Muscle layer of duodenum (tissue), 2 donors: Measurements from ENCODE around the gene ESYT2.

Experiments used
- H3K27ac ChIP-seq: one replicate; pipeline ENCODE4 v1.7.0; 2013; ENCODE audit warnings: mild to moderate bottlenecking, low read length
- H3K27me3 ChIP-seq: one replicate; pipeline ENCODE4 v1.7.0; 2013; ENCODE audit warnings: low read depth, mild to moderate bottlenecking, control low read depth, low read length
- H3K36me3 ChIP-seq, 2 donors: one replicate each; pipeline ENCODE4 v1.7.0; 2013; ENCODE audit warnings: low read length in 2 of 2, control low read depth in 1 of 2, mild to moderate bottlenecking in 1 of 2; ENCODE audit not compliant: insufficient read depth in 2 of 2, control insufficient read depth in 1 of 2
- H3K4me1 ChIP-seq, 2 donors: one replicate each; pipeline ENCODE4 v1.7.0; 2013; ENCODE audit warnings: low read length in 2 of 2, mild to moderate bottlenecking in 2 of 2, control low read depth in 1 of 2, moderate library complexity in 1 of 2; ENCODE audit not compliant: insufficient read depth in 2 of 2, control insufficient read depth in 1 of 2
- H3K4me3 ChIP-seq, 2 donors: one replicate each; pipeline ENCODE4 v1.7.0; 2013; ENCODE audit warnings: low read length in 2 of 2, low read depth in 1 of 2, mild to moderate bottlenecking in 1 of 2
- H3K9me3 ChIP-seq, 2 donors: one replicate each; pipeline ENCODE4 v1.7.0; 2013; ENCODE audit warnings: low read length in 2 of 2, control low read depth in 1 of 2, mild to moderate bottlenecking in 1 of 2; ENCODE audit not compliant: control insufficient read depth in 1 of 2
- donor health status: healthy.

ESYT2 gene

DNA sequence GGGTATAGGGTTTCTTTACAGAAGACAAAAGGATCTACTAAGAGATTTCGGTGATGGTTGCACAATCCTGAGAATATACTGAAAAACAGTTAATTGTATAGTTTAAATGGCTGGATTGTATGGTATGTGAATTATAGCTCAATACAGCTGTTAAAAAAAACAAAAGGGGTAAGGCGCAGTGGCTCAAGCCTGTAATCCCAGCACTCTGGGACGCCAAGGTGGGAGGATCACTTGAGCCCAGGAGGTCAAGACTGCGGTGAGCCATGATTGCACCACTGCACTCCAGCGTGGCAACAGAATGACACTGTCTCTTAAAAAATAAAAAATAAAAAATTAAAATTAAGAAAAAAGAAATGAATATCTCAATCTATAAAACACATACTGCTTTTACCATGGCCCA is 18.5 kb downstream of the ESYT2 start:
- H3K27ac ChIP-seq, result peak overlapping the region; percentile 43
- H3K4me1 ChIP-seq, result peaks cover 15 to 22% of the 10 kb centered on the region in 2 donors
- peaks cover 7 to 8% of the 10 kb centered on the region in 2 donors for H3K36me3 ChIP-seq
- no peak overlapping the region for H3K4me3 ChIP-seq
- H3K27me3 ChIP-seq, result no peaks in the 10 kb centered on the region
- no peaks in the 10 kb centered on the region for H3K9me3 ChIP-seq

DNA sequence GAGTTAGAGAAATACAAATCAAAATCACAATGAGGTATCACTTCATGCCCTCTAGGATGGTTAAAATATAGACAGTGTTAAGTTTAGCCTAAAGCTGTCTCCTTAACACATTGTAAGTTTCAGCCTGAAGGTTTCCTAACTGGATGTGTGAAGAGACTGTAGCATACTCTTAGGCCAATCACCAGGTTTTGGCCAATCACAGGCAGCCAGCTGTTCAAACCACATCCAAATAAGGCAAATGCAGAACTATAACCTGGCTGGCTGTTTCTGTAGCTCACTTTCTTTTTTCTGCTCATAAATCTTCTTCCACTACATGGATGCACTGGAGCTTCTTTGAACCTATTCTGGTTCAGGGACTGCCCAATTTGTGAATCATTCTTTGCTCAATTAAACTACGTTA is 19.7 kb downstream of the ESYT2 start:
- Histone ChIP-seq H3K27ac (no peak overlapping the region), H3K4me1 (peaks cover 9 to 10% of the 10 kb centered on the region in 2 donors), H3K27me3 (no peaks in the 10 kb centered on the region), H3K36me3 (peaks cover 7 to 8% of the 10 kb centered on the region in 2 donors), H3K4me3 (no peak overlapping the region), H3K9me3 (no peaks in the 10 kb centered on the region)

DNA sequence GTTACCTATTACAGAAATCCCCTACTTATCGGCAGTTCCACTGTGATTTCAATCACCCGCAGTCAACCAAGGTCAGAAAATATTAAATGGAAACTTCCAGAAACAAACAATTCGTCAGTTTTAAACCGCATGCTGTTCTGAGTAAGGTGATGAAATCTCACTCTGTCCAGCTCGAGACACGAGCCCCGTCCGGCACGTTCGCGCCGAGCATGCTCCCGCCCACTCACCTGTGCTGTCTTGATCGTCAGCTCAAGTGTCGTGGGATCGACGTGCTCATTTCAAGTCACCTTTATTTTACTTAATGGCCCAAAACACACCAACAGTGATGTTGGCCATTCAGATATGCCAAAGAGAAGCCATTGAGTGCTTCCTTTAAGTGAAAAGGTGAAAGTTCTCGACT is 21.2 kb downstream of the ESYT2 start:
- no peaks in the 10 kb centered on the region for H3K9me3 ChIP-seq
- peaks cover 7 to 9% of the 10 kb centered on the region in 2 donors for H3K4me1 ChIP-seq
- H3K27ac ChIP-seq, result no peak overlapping the region
- H3K36me3 ChIP-seq, result peaks cover 7 to 8% of the 10 kb centered on the region in 2 donors
- H3K27me3 ChIP-seq, result no peaks in the 10 kb centered on the region
- no peak overlapping the region for H3K4me3 ChIP-seq

DNA sequence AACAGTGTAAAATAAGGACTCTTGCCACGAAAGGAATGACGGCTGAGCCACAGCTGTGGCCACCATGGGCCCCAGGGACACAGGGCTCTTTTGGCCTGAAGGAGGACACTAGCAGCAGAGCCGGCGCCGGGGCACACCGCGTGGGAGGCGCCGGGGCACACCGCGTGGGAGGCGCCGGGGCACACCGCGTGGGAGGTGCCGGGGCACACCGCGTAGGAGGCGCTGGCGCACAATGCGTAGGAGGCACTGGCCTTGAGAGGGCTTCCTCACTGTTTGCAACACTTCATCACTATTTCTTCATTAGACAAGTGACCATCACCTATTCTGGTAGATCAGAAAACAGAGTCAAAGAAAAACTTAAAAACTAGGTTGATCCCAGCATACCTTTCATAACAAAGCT is 23.4 kb downstream of the ESYT2 start:
- Histone ChIP-seq H3K9me3 (no peaks in the 10 kb centered on the region), H3K36me3 (peaks cover 7 to 8% of the 10 kb centered on the region in 2 donors), H3K27me3 (no peaks in the 10 kb centered on the region), H3K4me1 (peaks cover 0 to 14% of the 10 kb centered on the region in 2 donors), H3K27ac (no peak overlapping the region), H3K4me3 (no peak overlapping the region)

DNA sequence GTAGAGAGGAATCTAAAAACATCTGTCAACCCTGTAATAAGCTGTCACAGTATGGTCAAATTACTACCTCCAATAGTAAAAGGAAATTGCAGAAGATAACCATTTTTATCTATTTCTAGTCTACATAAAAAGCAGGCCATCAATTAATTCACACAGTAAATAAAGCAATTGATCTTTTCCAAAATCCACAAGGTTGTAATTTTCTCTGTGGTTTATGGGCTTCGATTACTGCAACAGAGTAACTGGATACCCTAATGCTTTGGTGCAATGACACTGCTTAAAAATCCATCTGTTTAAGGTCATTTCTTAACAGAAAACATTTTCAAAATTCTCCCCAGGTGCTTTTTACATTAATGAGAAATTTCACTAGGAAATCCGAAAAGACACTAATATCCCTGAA is 23.9 kb downstream of the ESYT2 start:
- Histone ChIP-seq H3K27me3 (no peaks in the 10 kb centered on the region), H3K9me3 (no peaks in the 10 kb centered on the region), H3K4me3 (no peak overlapping the region), H3K36me3 (peaks cover 7 to 8% of the 10 kb centered on the region in 2 donors), H3K27ac (no peak overlapping the region), H3K4me1 (peaks cover 0 to 14% of the 10 kb centered on the region in 2 donors)

DNA sequence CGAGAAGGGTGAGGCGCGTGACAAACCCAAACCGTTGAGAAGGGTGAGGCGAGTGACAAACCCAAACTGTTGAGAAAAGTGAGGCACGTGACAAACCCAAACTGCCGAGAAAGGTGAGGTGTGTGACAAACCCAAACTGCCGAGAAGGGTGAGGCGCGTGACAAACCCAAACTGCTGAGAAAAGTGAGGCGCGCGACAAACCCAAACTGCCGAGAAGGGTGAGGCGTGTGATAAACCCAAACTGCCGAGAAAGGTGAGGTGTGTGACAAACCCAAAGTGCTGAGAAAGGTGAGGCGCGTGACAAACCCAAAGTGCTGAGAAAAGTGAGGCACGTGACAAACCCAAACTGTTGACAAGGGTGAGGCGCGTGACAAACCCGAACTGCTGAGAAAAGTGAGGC is 25.0 kb downstream of the ESYT2 start:
- Histone ChIP-seq H3K9me3 (no peaks in the 10 kb centered on the region), H3K27me3 (no peaks in the 10 kb centered on the region), H3K4me1 (peaks cover 0 to 14% of the 10 kb centered on the region in 2 donors), H3K4me3 (no peak overlapping the region), H3K36me3 (peaks cover 7 to 8% of the 10 kb centered on the region in 2 donors), H3K27ac (no peak overlapping the region)

DNA sequence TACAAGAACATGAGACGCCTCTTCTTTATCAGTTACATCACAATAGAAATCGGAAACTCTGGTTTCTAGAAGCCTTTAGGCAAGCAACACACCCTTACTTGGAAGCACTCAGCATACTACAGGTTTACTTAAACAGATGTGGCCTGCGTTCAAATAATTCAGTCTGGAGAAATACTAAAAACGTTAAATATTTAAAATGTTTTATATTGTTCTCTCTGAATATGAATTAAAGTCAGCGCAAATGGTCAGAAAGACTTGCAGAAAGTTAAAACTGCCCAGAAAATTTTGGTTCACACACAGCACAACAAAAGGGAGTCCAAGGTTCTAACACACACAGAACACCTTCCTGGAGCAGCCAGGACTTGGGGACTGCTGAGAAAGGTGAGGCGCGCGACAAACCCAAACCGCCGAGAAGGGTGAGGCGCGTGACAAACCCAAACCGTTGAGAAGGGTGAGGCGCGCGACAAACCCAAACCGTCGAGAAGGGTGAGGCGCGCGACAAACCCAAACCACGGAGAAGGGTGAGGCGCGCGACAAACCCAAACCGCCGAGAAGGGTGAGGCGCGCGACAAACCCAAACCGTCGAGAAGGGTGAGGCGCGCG is 25.8 kb downstream of the ESYT2 start:
- H3K27ac ChIP-seq, result peak overlapping the region; percentile 40
- H3K9me3 ChIP-seq, result no peaks in the 10 kb centered on the region
- no peaks in the 10 kb centered on the region for H3K27me3 ChIP-seq
- H3K36me3 ChIP-seq, result peaks cover 6 to 8% of the 10 kb centered on the region in 2 donors
- H3K4me1 ChIP-seq, result peaks cover 0 to 17% of the 10 kb centered on the region in 2 donors
- H3K4me3 ChIP-seq, result no peak overlapping the region

DNA sequence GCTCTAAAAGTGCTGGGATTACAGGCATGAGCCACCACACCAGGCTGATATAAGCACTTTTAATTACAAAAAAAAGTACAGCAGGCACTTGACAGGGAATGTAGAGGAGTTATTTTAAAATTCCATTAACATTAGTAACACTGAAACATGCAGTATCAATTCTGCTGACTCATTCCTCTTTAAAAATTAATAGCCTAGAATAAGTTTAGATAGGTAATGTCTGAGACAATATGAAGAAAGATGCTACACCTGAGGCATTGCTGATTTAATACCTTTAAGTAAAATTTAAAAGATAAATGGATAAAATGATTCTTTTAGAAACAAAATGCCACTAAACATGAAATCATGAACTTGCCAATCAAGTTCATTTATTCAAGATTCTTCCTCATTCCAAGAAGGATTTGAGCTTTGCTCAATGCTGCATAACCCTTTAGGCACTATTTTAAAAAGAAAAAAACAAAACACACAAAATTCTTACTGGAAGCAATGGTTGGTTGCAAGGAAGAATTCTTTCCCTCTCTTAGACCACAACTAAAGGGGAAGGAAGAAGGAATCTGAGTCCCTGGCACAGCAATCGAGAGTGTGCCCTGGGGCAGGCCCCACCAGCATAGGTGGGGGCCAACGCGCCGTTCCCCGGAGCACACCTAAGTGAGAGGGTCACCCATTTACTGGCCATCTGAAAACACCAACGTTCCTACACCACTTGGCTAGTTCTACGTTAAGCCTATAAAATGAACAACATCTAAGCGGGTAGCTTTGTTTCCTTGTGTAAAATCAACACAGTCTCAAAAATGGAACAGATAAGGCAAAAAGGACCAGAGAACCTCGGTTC is 26.6 kb downstream of the ESYT2 start:
- Histone ChIP-seq H3K27ac (peak overlapping the region; percentile 40), H3K36me3 (peaks cover 0 to under 1% of the 10 kb centered on the region in 2 donors), H3K4me3 (no peak overlapping the region), H3K27me3 (no peaks in the 10 kb centered on the region), H3K9me3 (no peaks in the 10 kb centered on the region), H3K4me1 (peaks cover 0 to 17% of the 10 kb centered on the region in 2 donors)

DNA sequence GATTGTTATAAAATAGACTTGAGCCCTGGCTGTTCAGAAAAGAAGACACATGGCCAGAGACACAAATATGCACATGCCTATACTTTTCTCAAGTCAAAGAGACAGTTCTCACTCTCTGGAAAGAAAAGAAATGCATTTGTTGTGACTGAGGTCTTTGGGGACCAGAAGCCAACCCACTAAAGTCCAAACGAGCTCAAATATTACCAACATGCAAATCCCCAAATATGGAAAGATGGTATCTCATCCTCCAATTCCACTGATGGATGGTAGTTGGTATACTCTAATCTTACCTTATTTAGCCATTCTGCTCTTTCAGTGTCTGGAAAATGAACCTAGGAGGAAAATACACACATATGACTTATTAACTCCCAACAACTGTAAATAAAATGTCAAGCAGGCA is 30.6 kb downstream of the ESYT2 start:
- Histone ChIP-seq H3K9me3 (no peaks in the 10 kb centered on the region), H3K36me3 (peaks cover 21 to 27% of the 10 kb centered on the region in 2 donors), H3K4me3 (no peak overlapping the region), H3K4me1 (peaks cover 0 to 30% of the 10 kb centered on the region in 2 donors), H3K27ac (no peak overlapping the region), H3K27me3 (no peaks in the 10 kb centered on the region)

DNA sequence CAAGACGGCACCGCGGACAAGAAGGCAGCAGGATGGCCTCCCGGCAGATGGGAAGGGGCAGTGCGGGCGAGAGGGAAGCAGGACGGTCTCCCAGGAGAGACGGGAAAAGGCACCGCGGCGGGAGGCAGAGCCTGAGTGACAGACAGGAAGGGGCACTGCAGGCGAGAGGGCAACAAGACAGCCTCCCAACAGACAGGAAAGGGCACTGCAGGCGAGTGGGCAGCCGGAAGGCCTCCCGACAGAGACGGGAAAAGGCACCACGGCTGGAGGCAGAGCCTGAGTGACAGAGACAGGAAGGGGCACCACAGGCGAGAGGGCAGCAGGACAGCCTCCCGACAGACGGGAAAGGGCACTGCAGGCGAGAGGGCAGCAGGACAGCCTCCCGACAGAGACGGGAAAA is 32.6 kb downstream of the ESYT2 start:
- no peak overlapping the region for H3K27ac ChIP-seq
- peaks cover 29 to 32% of the 10 kb centered on the region in 2 donors for H3K36me3 ChIP-seq

DNA sequence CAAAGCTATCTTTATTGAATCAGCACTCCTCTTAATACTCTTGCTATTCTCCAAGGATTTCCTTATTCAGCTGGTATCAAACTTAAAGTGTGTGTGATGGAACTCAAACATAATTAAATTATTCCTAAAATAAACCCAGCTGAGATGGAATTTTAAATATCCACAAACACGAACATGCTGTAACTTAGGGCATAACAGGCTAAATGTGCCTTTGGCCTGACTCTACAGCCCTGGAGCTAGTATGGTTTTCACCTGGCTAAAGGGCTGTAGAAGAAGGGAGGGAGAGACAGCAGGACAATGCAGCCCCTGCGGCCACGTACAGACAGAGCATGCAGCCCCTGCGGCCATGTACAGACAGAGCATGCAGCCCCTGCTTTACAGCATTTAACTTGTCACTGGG is 34.0 kb downstream of the ESYT2 start:
- Histone ChIP-seq H3K36me3 (peaks cover 34 to 46% of the 10 kb centered on the region in 2 donors), H3K27me3 (no peaks in the 10 kb centered on the region), H3K4me3 (no peak overlapping the region), H3K9me3 (no peaks in the 10 kb centered on the region), H3K4me1 (peaks cover 0 to 23% of the 10 kb centered on the region in 2 donors), H3K27ac (no peak overlapping the region)

More for the DNA sequence above, 32.6 kb downstream of the ESYT2 start:
- Histone ChIP-seq H3K4me1 (peaks cover 0 to 23% of the 10 kb centered on the region in 2 donors), H3K9me3 (no peaks in the 10 kb centered on the region), H3K4me3 (no peak overlapping the region), H3K27me3 (no peaks in the 10 kb centered on the region)
